HepG2 (cell line): ENCODE results near the gene CAPN15. TPM values are rescaled to one million over a fixed set of nuclear protein-coding genes. Genes with fewer than 3 reads are reported as not detected.

Source experiments
- ATAC-seq: fragments of 200-7000 bp; cut with Tn5 transposase; 3 replicates; pipeline ENCODE4 v1.9.1; 2020; ENCODE audit warnings: mild to moderate bottlenecking, moderate library complexity
- BruUV-seq: library from RNA; stranded (reverse); fragments of 400-500 nt; replicated peaks from 2 replicates; lab custom pipeline; 2021; lab: Mats Ljungman, UMichigan
- CTCF ChIA-PET: fragments of 300-600 bp; formaldehyde crosslinking; extraction: SDS; loops from one replicate; lab custom pipeline; 2021; ENCODE audit warnings: low total read pairs, inconsistent platforms, low intra/inter-chr PET ratio; lab: Yijun Ruan, JAX
- POLR2A ChIA-PET: fragments of 350-600 bp; sonication (Branson Sonifier 250); formaldehyde crosslinking; loops from one replicate; lab custom pipeline; 2020; ENCODE audit warnings: antibody characterized with exemption, inconsistent platforms; lab: Yijun Ruan, JAX
- DNase-seq: peaks from one replicate; pipeline ENCODE4 v3.0.0-alpha.2; 2015; ENCODE audit warnings: low spot score
- FAIRE-seq: peaks from 3 replicates; lab custom pipeline; 2011; peaks lifted over from hg19 to GRCh38; lab: Jason Lieb, UNC
- H2AFZ ChIP-seq: one replicate; pipeline ENCODE4 v1.6.1; 2011; ENCODE audit warnings: low read length, inconsistent platforms
- H3K27ac ChIP-seq: fragments of 300-600 bp; 3 replicates; pipeline ENCODE4 v1.8.0; 2011; ENCODE audit warnings: mixed run types, mild to moderate bottlenecking, mixed read lengths, low read length, inconsistent platforms; ENCODE audit not compliant: insufficient read depth; ENCODE audit errors: extremely low read length
- H3K27me3 ChIP-seq, 2 experiments: fragments of 200-600 bp in 1 of 2; 2 replicates in 1 of 2; 3 replicates in 1 of 2; pipeline versions ENCODE4 v1.6.0 to v1.8.0; 2011; ENCODE audit warnings: low read length in 2 of 2, mild to moderate bottlenecking in 2 of 2, moderate library complexity in 2 of 2, inconsistent platforms in 1 of 2; ENCODE audit not compliant: insufficient read depth in 2 of 2, control insufficient read depth in 1 of 2
- H3K36me3 ChIP-seq, 2 experiments: fragments of 200-600 bp in 1 of 2; replicated peaks in 1 of 2; 2 replicates in 1 of 2; 3 replicates in 1 of 2; pipeline versions ENCODE4 v1.5.1 to v1.8.0; 2011; ENCODE audit warnings: low read length in 2 of 2, inconsistent platforms in 1 of 2; ENCODE audit not compliant: insufficient read depth in 2 of 2, control insufficient read depth in 1 of 2
- H3K4me1 ChIP-seq: 2 replicates; pipeline ENCODE4 v1.5.1; 2012; ENCODE audit warnings: low read length, inconsistent platforms; ENCODE audit not compliant: insufficient read depth
- H3K4me2 ChIP-seq: 2 replicates; pipeline ENCODE4 v1.6.0; 2011; ENCODE audit warnings: low read depth, low read length, inconsistent platforms
- H3K4me3 ChIP-seq, 3 experiments: fragments of 200-600 bp in 1 of 3; sonication (generic), shearing (Covaris generic) in 1 of 3; replicated peaks in 1 of 3; 2 replicates each; pipeline ENCODE4 v1.5.1; 2011 to 2016; ENCODE audit warnings: low read length in 3 of 3, inconsistent platforms in 2 of 3, low read depth in 2 of 3, mild to moderate bottlenecking in 2 of 3, control low read depth in 1 of 3, mixed read lengths in 1 of 3; ENCODE audit not compliant: insufficient read depth in 1 of 3
- H3K79me2 ChIP-seq: one replicate; pipeline ENCODE4 v1.6.1; 2011; ENCODE audit warnings: low read length, inconsistent platforms; ENCODE audit not compliant: insufficient read depth
- H3K9ac ChIP-seq: 2 replicates; pipeline ENCODE4 v1.6.0; 2011; ENCODE audit warnings: mild to moderate bottlenecking, low read depth, low read length, inconsistent platforms; ENCODE audit not compliant: insufficient read depth
- H3K9me3 ChIP-seq: 2 replicates; pipeline ENCODE4 v1.5.1; 2012; ENCODE audit warnings: mild to moderate bottlenecking, low read length
- H4K20me1 ChIP-seq: 2 replicates; pipeline ENCODE4 v1.6.0; 2011; ENCODE audit warnings: inconsistent platforms, mild to moderate bottlenecking, low read length, moderate library complexity; ENCODE audit not compliant: insufficient read depth
- ATF1 ChIP-seq: IDR thresholded peaks from 2 replicates; pipeline ENCODE4 v1.6.1; 2016; ENCODE audit warnings: mild to moderate bottlenecking, control low read depth
- CCAR2 ChIP-seq: fragments of 200-400 bp; formaldehyde crosslinking; optimal IDR thresholded peaks from 2 replicates; pipeline ENCODE3; 2018; ENCODE audit warnings: low read depth, mild to moderate bottlenecking, low read length, moderate library complexity
- RAD21 ChIP-seq: fragments of 450-650 bp; formaldehyde crosslinking; IDR thresholded peaks from 2 replicates; pipeline ENCODE4 v1.5.0; 2020; ENCODE audit warnings: mild to moderate bottlenecking
- SAP130 ChIP-seq: IDR thresholded peaks from 2 replicates; pipeline ENCODE4 v1.6.1; 2016; ENCODE audit warnings: low read depth
- SMC3 ChIP-seq: IDR thresholded peaks from 2 replicates; pipeline ENCODE4 v1.6.1; 2011; ENCODE audit warnings: low read length, improper control_type of control experiment
- STAG1 ChIP-seq: sonication (generic); formaldehyde crosslinking; IDR thresholded peaks from 2 replicates; pipeline ENCODE4 v1.4.0; 2020; ENCODE audit warnings: missing genetic modification reagents
- XRCC5 ChIP-seq: fragments of 200-400 bp; formaldehyde crosslinking; optimal IDR thresholded peaks from 2 replicates; pipeline ENCODE3; 2017; ENCODE audit warnings: mild to moderate bottlenecking, low read length
- ZBTB3 ChIP-seq: sonication (generic); formaldehyde crosslinking; IDR thresholded peaks from 2 replicates; pipeline ENCODE4 v1.4.0; 2020; ENCODE audit warnings: low read depth, mild to moderate bottlenecking, moderate library complexity, missing genetic modification reagents, borderline replicate concordance
- ZNF879 ChIP-seq: sonication (generic); formaldehyde crosslinking; IDR thresholded peaks from 2 replicates; pipeline ENCODE4 v1.8.1; 2023; ENCODE audit warnings: missing genetic modification reagents
- WGBS: methylation state at CpG from one replicate; pipeline ENCODE4 v1.1.6; 2017; ENCODE audit warnings: low lambda C conversion rate; 5-methylcytosine and 5-hydroxymethylcytosine counted together
- in situ Hi-C: cut with HindIII; loops from 2 replicates; pipeline ENCODE4 v1.10.0; 2017; ENCODE audit warnings: low pct_unique_long_range_greater_than_20kb; ENCODE audit not compliant: extremely low pct_ligation_motif_present
- intact Hi-C: fragments of 100-400 bp; cut with micrococcal nuclease; formaldehyde crosslinking; loops from one replicate; pipeline ENCODE4 v1.10.0; 2022; ENCODE audit not compliant: unreplicated experiment
- polyA plus RNA-seq, 8 experiments: library from polyadenylated mRNA; depleted of rRNA in 3 of 8; stranded (reverse) in 7 of 8; unstranded in 1 of 8; fragments of >200 nt; fragmentation: Illumina TruSeq in 4 of 8; extraction: Trizol in 4 of 8; gene quantifications; 2 replicates each; pipeline versions ENCODE4 v1.2.1 to v1.2.3, GENCODE V29; 2011 to 2016; ENCODE audit warnings: low read depth in 4 of 8, missing spikeins in 1 of 8, mixed read lengths in 1 of 8; ENCODE audit not compliant: insufficient read depth in 1 of 8
- total RNA-seq, 5 experiments: library from RNA; depleted of rRNA; stranded (reverse); fragments of >200 nt; fragmentation: Illumina TruSeq; extraction: Trizol; gene quantifications; 2 replicates each; pipeline ENCODE4 v1.2.3, GENCODE V29; 2016; ENCODE audit warnings: low read depth in 1 of 5
- TF ChIP-seq, protein P1 (sequence below): sonication (generic); formaldehyde crosslinking; IDR thresholded peaks from 2 replicates; pipeline ENCODE4 v1.4.0; 2020; ENCODE audit warnings: missing genetic modification reagents
- TF ChIP-seq, protein P2 (sequence below): sonication (generic); formaldehyde crosslinking; IDR thresholded peaks from 2 replicates; pipeline ENCODE4 v1.5.0; 2020; ENCODE audit warnings: mild to moderate bottlenecking, missing genetic modification reagents, moderate library complexity
- TF ChIP-seq, protein P3 (sequence below): sonication (generic); formaldehyde crosslinking; IDR thresholded peaks from 2 replicates; pipeline ENCODE4 v1.5.1; 2020; ENCODE audit warnings: mild to moderate bottlenecking, missing genetic modification reagents, moderate library complexity

The CAPN15 gene
- total and polyA plus RNA-seq, 2 of the 13 experiments (the other 11 are each of a cell fraction or from before 2014, with no cell fraction given) = 14.9 to 24.5 TPM

DNA sequence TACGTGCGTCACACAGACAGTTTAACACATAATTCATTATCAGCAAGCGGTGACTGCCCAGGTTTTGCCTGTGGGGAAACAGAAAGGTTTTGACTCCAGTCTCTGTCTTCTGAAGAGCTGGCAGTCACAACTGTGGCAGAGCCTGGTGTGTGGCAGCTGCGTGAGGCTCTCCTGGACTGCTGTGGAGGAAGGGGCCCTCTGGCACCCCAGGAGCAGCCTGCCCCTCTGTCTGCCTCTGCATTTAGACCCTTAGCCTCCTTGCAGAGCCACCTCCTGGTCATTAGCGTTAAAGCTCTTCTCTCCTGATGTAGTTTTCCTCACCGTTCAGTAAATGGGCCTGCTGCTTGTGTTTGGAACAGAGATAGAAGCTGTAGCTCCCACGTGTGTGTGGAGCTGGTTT lies 73.3 kb downstream of the CAPN15 start:
- FAIRE-seq = peak; percentile 66
- 51% methylated on average over 6 of the region's 7 CpGs for WGBS

More for the DNA sequence above, 73.3 kb downstream of the CAPN15 start:
- no peak overlapping the region for H3K9ac ChIP-seq
- H3K9me3 ChIP-seq = no peaks in the 10 kb centered on the region
- no peak overlapping the region for H3K27ac ChIP-seq
- H2AFZ ChIP-seq = no peak overlapping the region
- no TSS peak for BruUV-seq
- no peaks in the 10 kb centered on the region for H3K4me1 ChIP-seq
- in situ Hi-C loops (no loop called here), intact Hi-C loops (no loop called here)
- no peaks in the 10 kb centered on the region for H4K20me1 ChIP-seq
- H3K36me3 ChIP-seq = peaks cover 6 to 11% of the 10 kb centered on the region in 2 experiments; a peak in 4 of 5 replicates
- H3K79me2 ChIP-seq = peaks cover 16% of the 10 kb centered on the region
- TF ChIP-seq ATF1 (CRISPR knock-in tag) (no peak), ZNF879 (CRISPR knock-in tag) (no peak), XRCC5 (peak; percentile 16), CCAR2 (no peak), STAG1 (CRISPR knock-in tag) (peak; percentile 50), SMC3 (peak; percentile 46; the same call in 1 of the 2 replicates), ZBTB3 (CRISPR knock-in tag) (no peak), RAD21 (CRISPR knock-in tag) (peak; percentile 16; the same call in 1 of the 2 replicates), SAP130 (no peak)
- TF ChIP-seq, protein P1, sequence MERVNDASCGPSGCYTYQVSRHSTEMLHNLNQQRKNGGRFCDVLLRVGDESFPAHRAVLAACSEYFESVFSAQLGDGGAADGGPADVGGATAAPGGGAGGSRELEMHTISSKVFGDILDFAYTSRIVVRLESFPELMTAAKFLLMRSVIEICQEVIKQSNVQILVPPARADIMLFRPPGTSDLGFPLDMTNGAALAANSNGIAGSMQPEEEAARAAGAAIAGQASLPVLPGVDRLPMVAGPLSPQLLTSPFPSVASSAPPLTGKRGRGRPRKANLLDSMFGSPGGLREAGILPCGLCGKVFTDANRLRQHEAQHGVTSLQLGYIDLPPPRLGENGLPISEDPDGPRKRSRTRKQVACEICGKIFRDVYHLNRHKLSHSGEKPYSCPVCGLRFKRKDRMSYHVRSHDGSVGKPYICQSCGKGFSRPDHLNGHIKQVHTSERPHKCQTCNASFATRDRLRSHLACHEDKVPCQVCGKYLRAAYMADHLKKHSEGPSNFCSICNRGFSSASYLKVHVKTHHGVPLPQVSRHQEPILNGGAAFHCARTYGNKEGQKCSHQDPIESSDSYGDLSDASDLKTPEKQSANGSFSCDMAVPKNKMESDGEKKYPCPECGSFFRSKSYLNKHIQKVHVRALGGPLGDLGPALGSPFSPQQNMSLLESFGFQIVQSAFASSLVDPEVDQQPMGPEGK = 0 out of 2 replicates have a peak, but pooled peaks have one; percentile 22
- TF ChIP-seq, protein P2, sequence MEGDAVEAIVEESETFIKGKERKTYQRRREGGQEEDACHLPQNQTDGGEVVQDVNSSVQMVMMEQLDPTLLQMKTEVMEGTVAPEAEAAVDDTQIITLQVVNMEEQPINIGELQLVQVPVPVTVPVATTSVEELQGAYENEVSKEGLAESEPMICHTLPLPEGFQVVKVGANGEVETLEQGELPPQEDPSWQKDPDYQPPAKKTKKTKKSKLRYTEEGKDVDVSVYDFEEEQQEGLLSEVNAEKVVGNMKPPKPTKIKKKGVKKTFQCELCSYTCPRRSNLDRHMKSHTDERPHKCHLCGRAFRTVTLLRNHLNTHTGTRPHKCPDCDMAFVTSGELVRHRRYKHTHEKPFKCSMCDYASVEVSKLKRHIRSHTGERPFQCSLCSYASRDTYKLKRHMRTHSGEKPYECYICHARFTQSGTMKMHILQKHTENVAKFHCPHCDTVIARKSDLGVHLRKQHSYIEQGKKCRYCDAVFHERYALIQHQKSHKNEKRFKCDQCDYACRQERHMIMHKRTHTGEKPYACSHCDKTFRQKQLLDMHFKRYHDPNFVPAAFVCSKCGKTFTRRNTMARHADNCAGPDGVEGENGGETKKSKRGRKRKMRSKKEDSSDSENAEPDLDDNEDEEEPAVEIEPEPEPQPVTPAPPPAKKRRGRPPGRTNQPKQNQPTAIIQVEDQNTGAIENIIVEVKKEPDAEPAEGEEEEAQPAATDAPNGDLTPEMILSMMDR (CRISPR knock-in tag) = peak; percentile 60
- TF ChIP-seq, protein P3, sequence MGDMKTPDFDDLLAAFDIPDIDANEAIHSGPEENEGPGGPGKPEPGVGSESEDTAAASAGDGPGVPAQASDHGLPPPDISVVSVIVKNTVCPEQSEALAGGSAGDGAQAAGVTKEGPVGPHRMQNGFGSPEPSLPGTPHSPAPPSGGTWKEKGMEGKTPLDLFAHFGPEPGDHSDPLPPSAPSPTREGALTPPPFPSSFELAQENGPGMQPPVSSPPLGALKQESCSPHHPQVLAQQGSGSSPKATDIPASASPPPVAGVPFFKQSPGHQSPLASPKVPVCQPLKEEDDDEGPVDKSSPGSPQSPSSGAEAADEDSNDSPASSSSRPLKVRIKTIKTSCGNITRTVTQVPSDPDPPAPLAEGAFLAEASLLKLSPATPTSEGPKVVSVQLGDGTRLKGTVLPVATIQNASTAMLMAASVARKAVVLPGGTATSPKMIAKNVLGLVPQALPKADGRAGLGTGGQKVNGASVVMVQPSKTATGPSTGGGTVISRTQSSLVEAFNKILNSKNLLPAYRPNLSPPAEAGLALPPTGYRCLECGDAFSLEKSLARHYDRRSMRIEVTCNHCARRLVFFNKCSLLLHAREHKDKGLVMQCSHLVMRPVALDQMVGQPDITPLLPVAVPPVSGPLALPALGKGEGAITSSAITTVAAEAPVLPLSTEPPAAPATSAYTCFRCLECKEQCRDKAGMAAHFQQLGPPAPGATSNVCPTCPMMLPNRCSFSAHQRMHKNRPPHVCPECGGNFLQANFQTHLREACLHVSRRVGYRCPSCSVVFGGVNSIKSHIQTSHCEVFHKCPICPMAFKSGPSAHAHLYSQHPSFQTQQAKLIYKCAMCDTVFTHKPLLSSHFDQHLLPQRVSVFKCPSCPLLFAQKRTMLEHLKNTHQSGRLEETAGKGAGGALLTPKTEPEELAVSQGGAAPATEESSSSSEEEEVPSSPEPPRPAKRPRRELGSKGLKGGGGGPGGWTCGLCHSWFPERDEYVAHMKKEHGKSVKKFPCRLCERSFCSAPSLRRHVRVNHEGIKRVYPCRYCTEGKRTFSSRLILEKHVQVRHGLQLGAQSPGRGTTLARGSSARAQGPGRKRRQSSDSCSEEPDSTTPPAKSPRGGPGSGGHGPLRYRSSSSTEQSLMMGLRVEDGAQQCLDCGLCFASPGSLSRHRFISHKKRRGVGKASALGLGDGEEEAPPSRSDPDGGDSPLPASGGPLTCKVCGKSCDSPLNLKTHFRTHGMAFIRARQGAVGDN (CRISPR knock-in tag) = 0 out of 2 replicates have a peak, but pooled peaks have one; percentile 13
- TF ChIP-seq, all 625 proteins: peak for 7
- ChIA-PET POLR2A (no interaction called here), CTCF (interaction anchor here (1.5 kb wide), 1 partner anchor 22 kb away, joined by 8 read pairs; no protein-coding TSS in a partner anchor)
- DNase-seq (peak; percentile 45), ATAC-seq (peak; percentile 87)
- no peak overlapping the region for H3K4me2 ChIP-seq
- no peak overlapping the region for H3K4me3 ChIP-seq
- H3K27me3 ChIP-seq = no peaks in the 10 kb centered on the region; a peak in 1 of 5 replicates
